A549 (cell line): ENCODE results near the gene BHLHA15. TPM values are rescaled to one million over a fixed set of nuclear protein-coding genes. Genes with fewer than 3 reads are reported as not detected.

ENCODE experiments used
- ATAC-seq, 2 experiments: fragments of 200-7000 bp in 1 of 2; fragments of >200 bp in 1 of 2; cut with Nextera tagmentation in 1 of 2; cut with Tn5 transposase in 1 of 2; 3 replicates each; pipeline versions ENCODE4 v1.8.0 to v1.9.1; 2018 to 2020; ENCODE audit warnings: mild to moderate bottlenecking in 1 of 2, moderate library complexity in 1 of 2
- CTCF ChIA-PET: fragments of 300-600 bp; sonication (Branson Sonifier 250); formaldehyde crosslinking; extraction: SDS; loops from one replicate; lab custom pipeline; 2021; ENCODE audit warnings: antibody characterized with exemption, inconsistent platforms; lab: Yijun Ruan, JAX
- POLR2A ChIA-PET: fragments of 350-600 bp; formaldehyde crosslinking; extraction: SDS; loops from one replicate; lab custom pipeline; 2021; ENCODE audit warnings: antibody characterized with exemption, inconsistent platforms; lab: Yijun Ruan, JAX
- DNase-seq, 2 experiments: peaks; one replicate each; pipeline versions ENCODE4 v3.0.0 to v3.0.0-alpha.2; 2011 to 2016; ENCODE audit warnings: low read depth in 1 of 2, low spot score in 1 of 2
- FAIRE-seq: peaks from 2 replicates; lab custom pipeline; 2011; peaks lifted over from hg19 to GRCh38; lab: Jason Lieb, UNC
- H3K27ac ChIP-seq, 2 experiments: fragments of >200 bp; sonication (Bioruptor Twin); formaldehyde crosslinking; 3 replicates each; pipeline ENCODE4 v1.5.1; 2016 to 2017
- H3K4me1 ChIP-seq: fragments of >200 bp; sonication (Bioruptor Twin); formaldehyde crosslinking; 3 replicates; pipeline ENCODE4 v1.6.1; 2016
- H3K4me2 ChIP-seq: fragments of >200 bp; sonication (Bioruptor Twin); formaldehyde crosslinking; 3 replicates; pipeline ENCODE4 v1.6.1; 2016
- H3K4me3 ChIP-seq: fragments of >200 bp; sonication (Bioruptor Twin); formaldehyde crosslinking; 3 replicates; pipeline ENCODE4 v1.5.1; 2016
- H3K9me3 ChIP-seq: fragments of >200 bp; sonication (Bioruptor Twin); formaldehyde crosslinking; 3 replicates; pipeline ENCODE4 v1.6.1; 2016
- CBX2 ChIP-seq: fragments of 200-600 bp; sonication (generic); IDR thresholded peaks from 2 replicates; pipeline ENCODE4 v1.6.1; 2016; ENCODE audit warnings: low read depth, mild to moderate bottlenecking, borderline replicate concordance
- CHD4 ChIP-seq: fragments of 200-600 bp; sonication (generic); IDR thresholded peaks from 2 replicates; pipeline ENCODE4 v1.6.1; 2016; ENCODE audit warnings: antibody characterized with exemption, mild to moderate bottlenecking, borderline replicate concordance
- ELK1 ChIP-seq: fragments of 150-350 bp; IDR thresholded peaks from 2 replicates; pipeline ENCODE4 v1.6.1; 2014; ENCODE audit warnings: low read depth, mild to moderate bottlenecking, low read length
- FOSB ChIP-seq: fragments of 250-450 bp; sonication (Bioruptor Pico); IDR thresholded peaks from 2 replicates; pipeline ENCODE4 v1.5.0; 2020; ENCODE audit warnings: mild to moderate bottlenecking, moderate library complexity
- FOSL2 ChIP-seq, 2 experiments: fragments of 450-650 bp in 1 of 2; fragments of >200 bp in 1 of 2; sonication (Bioruptor Twin) in 1 of 2; formaldehyde crosslinking; IDR thresholded peaks; 2 replicates each; pipeline versions ENCODE4 v1.5.0 to v1.6.1; 2016 to 2020; ENCODE audit warnings: mild to moderate bottlenecking in 1 of 2, moderate library complexity in 1 of 2
- HEYL ChIP-seq: fragments of 250-450 bp; sonication (Bioruptor Pico); IDR thresholded peaks from 2 replicates; pipeline ENCODE4 v1.8.0; 2021; ENCODE audit warnings: mild to moderate bottlenecking, moderate library complexity
- HMGXB4 ChIP-seq: fragments of 250-450 bp; sonication (Bioruptor Pico); IDR thresholded peaks from 2 replicates; pipeline ENCODE4 v1.5.0; 2021; ENCODE audit warnings: mild to moderate bottlenecking, moderate library complexity, borderline replicate concordance
- HOXB13 ChIP-seq: fragments of 250-450 bp; sonication (Bioruptor Pico); IDR thresholded peaks from 2 replicates; pipeline ENCODE4 v1.5.0; 2020; ENCODE audit warnings: low read depth, mild to moderate bottlenecking, moderate library complexity
- HOXB5 ChIP-seq: fragments of 250-450 bp; sonication (Bioruptor Pico); IDR thresholded peaks from 2 replicates; pipeline ENCODE4 v1.5.0; 2020; ENCODE audit warnings: mild to moderate bottlenecking, moderate library complexity
- JUNB ChIP-seq: fragments of >200 bp; sonication (Bioruptor Twin); formaldehyde crosslinking; IDR thresholded peaks from 2 replicates; pipeline ENCODE4 v1.6.1; 2016
- MAFK ChIP-seq: fragments of 450-650 bp; IDR thresholded peaks from 2 replicates; pipeline ENCODE4 v1.6.1; 2014; ENCODE audit not compliant: partially characterized antibody
- MAX ChIP-seq: IDR thresholded peaks from 2 replicates; pipeline ENCODE4 v1.6.1; 2012
- MAZ ChIP-seq: fragments of 150-350 bp; IDR thresholded peaks from 2 replicates; pipeline ENCODE4 v1.6.1; 2014; ENCODE audit warnings: antibody characterized with exemption, low read depth, low read length, borderline replicate concordance
- MYC ChIP-seq: IDR thresholded peaks from 2 replicates; pipeline ENCODE4 v1.6.1; 2012; ENCODE audit warnings: mild to moderate bottlenecking, inconsistent platforms, low read length, improper control_type of control experiment, borderline replicate concordance
- NFE2L2 ChIP-seq: fragments of 150-350 bp; conservative IDR thresholded peaks from 2 replicates; pipeline ENCODE4 v1.6.1; 2014; ENCODE audit warnings: low read length
- NR3C1 ChIP-seq: fragments of >200 bp; sonication (Bioruptor Twin); formaldehyde crosslinking; IDR thresholded peaks from 3 replicates; pipeline ENCODE4 v1.6.1; 2017
- PBX3 ChIP-seq: IDR thresholded peaks from 2 replicates; pipeline ENCODE4 v1.6.1; 2012
- POLR2A ChIP-seq: IDR thresholded peaks from 2 replicates; pipeline ENCODE4 v1.6.1; 2012; ENCODE audit warnings: mild to moderate bottlenecking, low read length
- RAD21 ChIP-seq, 2 experiments: fragments of >200 bp in 1 of 2; sonication (Bioruptor Twin) in 1 of 2; formaldehyde crosslinking in 1 of 2; IDR thresholded peaks in 1 of 2; conservative IDR thresholded peaks in 1 of 2; 2 replicates in 1 of 2; 3 replicates in 1 of 2; pipeline ENCODE4 v1.6.1; 2012 to 2018; ENCODE audit warnings: inconsistent platforms in 1 of 2
- RCOR1 ChIP-seq: fragments of 150-350 bp; IDR thresholded peaks from 2 replicates; pipeline ENCODE4 v1.6.1; 2014; ENCODE audit warnings: antibody characterized with exemption, low read length, low read depth
- SMC3 ChIP-seq: fragments of >200 bp; sonication (Bioruptor Twin); formaldehyde crosslinking; IDR thresholded peaks from 3 replicates; pipeline ENCODE4 v1.6.1; 2018; ENCODE audit warnings: inconsistent platforms
- SREBF2 ChIP-seq: fragments of 450-650 bp; IDR thresholded peaks from 2 replicates; pipeline ENCODE4 v1.6.1; 2014; ENCODE audit warnings: mild to moderate bottlenecking, moderate library complexity
- TP53 ChIP-seq: fragments of 250-450 bp; sonication (Bioruptor Pico); IDR thresholded peaks from 2 replicates; pipeline ENCODE4 v1.5.0; 2021; ENCODE audit warnings: mild to moderate bottlenecking, moderate library complexity
- USF2 ChIP-seq: fragments of 450-650 bp; IDR thresholded peaks from 2 replicates; pipeline ENCODE4 v1.6.1; 2014; ENCODE audit warnings: antibody characterized with exemption
- ZC3H11A ChIP-seq: fragments of 450-650 bp; IDR thresholded peaks from 2 replicates; pipeline ENCODE4 v1.6.1; 2014; ENCODE audit warnings: antibody characterized with exemption, mild to moderate bottlenecking
- ZFP36 ChIP-seq: fragments of 450-650 bp; IDR thresholded peaks from 2 replicates; pipeline ENCODE4 v1.6.1; 2014; ENCODE audit warnings: borderline replicate concordance; ENCODE audit not compliant: partially characterized antibody
- WGBS: methylation state at CpG from one replicate; pipeline ENCODE4 v1.1.6; 2017; ENCODE audit errors: missing lambda C conversion rate; 5-methylcytosine and 5-hydroxymethylcytosine counted together
- polyA plus RNA-seq, 4 experiments: library from polyadenylated mRNA; depleted of rRNA in 3 of 4; stranded (reverse); fragments of >200 nt; fragmentation: RNase III in 1 of 4; extraction: RNeasy Plus Mini Kit Qiagen cat#74134 plus additional on column Dnase treatment in 1 of 4; gene quantifications; 2 replicates in 3 of 4; 3 replicates in 1 of 4; pipeline ENCODE4 v1.2.3, GENCODE V29; 2011 to 2017

BHLHA15 gene
- polyA plus RNA-seq, 2 of the 4 experiments (the other 2 are of a cell fraction): 0.23 to 0.30 TPM

- POLR2A ChIA-PET: no interaction called here
- no peak overlapping the region for H3K4me3 ChIP-seq
- DNase-seq (no peak), FAIRE-seq (no peak)
- peaks cover 8% of the 10 kb centered on the region for H3K4me1 ChIP-seq
- TF ChIP-seq ZC3H11A (no peak), SREBF2 (no peak), ZFP36 (no peak), SMC3 (no peak), RCOR1 (no peak), FOSB (CRISPR knock-in tag) (no peak), RAD21 (conservative IDR thresholded peaks at IDR 0.05 in 1 of 2, IDR thresholded peaks at IDR 0.05 in 1 of 2) (no peak), MYC (no peak), POLR2A (no peak), CHD4 (no peak), USF2 (no peak), HOXB5 (CRISPR knock-in tag) (no peak), TP53 (no peak), MAFK (no peak), PBX3 (no peak), JUNB (no peak), HOXB13 (CRISPR knock-in tag) (no peak), ELK1 (no peak)
- TF ChIP-seq, all 56 proteins: peak for 0
- Histone ChIP-seq H3K9me3 (no peaks in the 10 kb centered on the region), H3K4me2 (no peak overlapping the region), H3K27ac (no peak overlapping the region)
- 94% methylated on average over 7 of the region's 7 CpGs for WGBS
- CTCF ChIA-PET: interaction anchor here (0.9 kb wide), 1 partner anchor 10 kb away, joined by 4 read pairs; no protein-coding TSS in a partner anchor
- no peak for ATAC-seq
Observed at GRCh38 chr7:98256431-98256830, 45.2 kb downstream of the BHLHA15 start.

GRCh38 chr7:98257701-98258100 lies 46.5 kb downstream of the BHLHA15 start:
- 90% methylated on average over 6 of the region's 6 CpGs for WGBS
- FAIRE-seq (no peak), DNase-seq (no peak)
- ChIA-PET CTCF (interaction anchor here (2.0 kb wide), 1 partner anchor 9 kb away, joined by 10 read pairs; no protein-coding TSS in a partner anchor), POLR2A (no interaction called here)
- Histone ChIP-seq H3K27ac (no peak overlapping the region), H3K4me2 (no peak overlapping the region), H3K9me3 (no peaks in the 10 kb centered on the region), H3K4me1 (peaks cover 8% of the 10 kb centered on the region), H3K4me3 (no peak overlapping the region)
- TF ChIP-seq MAFK (no peak), FOSL2 (IDR thresholded peaks at IDR 0.05) (no peak), FOSL2 (CRISPR knock-in tag; IDR thresholded peaks at IDR 0.05) (no peak), ZC3H11A (no peak), NFE2L2 (no peak), MAX (no peak), MAZ (no peak), HMGXB4 (CRISPR knock-in tag) (no peak), CHD4 (no peak), HEYL (CRISPR knock-in tag) (no peak), CBX2 (no peak), SREBF2 (no peak), NR3C1 (no peak), ELK1 (no peak)
- TF ChIP-seq, all 56 proteins: peak for 0
- ATAC-seq: no peak
